ENCODE measurements around the gene UPK3BL2.
"Not testable (repeated sequence)": the region's sequence is repeated elsewhere in the genome, so short reads cannot be mapped to it uniquely, and the experiment has no call there.

The UPK3BL2 gene
- long read RNA-seq = 0 reads

DNA sequence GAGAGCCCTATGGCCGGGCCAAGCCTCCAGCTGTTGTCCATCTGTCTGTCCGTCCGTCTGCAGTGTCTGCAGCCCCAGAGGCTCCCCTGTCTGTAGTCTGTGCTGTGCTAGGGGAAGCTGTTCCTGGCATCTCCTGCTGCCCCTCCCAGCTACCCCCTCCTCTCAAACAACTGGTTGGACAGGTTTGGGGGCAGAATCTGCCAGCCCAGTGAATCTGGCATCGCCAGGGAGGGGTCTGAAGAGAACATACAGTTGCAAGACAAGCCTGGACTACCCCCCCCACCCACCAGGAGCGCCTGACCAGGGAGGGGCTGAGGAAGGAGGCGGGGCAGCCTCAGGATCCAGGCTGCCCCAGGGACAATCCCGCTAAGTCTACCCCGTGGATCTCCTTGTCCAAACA is at the start of gene UPK3BL2:
Gene UPK3BL2, minus strand, starts transcription at position 101 of the 400 bp plus-strand sequence. Its CDS starts 60 bp downstream, at position 41.
- H3K27ac ChIP-seq (replicated peaks); DNase-seq (ENCODE audit: low read depth in 1 of 2, low spot score in 1 of 2); H3K4me3 ChIP-seq (replicated peaks; ENCODE audit: insufficient read depth, low read length); H3K27me3 ChIP-seq (ENCODE audit: insufficient read depth, poor library complexity, severe bottlenecking): not testable (repeated sequence)

- not testable (repeated sequence) for H3K27me3 ChIP-seq (ENCODE audit: insufficient read depth, poor library complexity, severe bottlenecking); DNase-seq (ENCODE audit: low read depth in 1 of 2, low spot score in 1 of 2); H3K27ac ChIP-seq (replicated peaks); H3K4me3 ChIP-seq (replicated peaks; ENCODE audit: insufficient read depth, low read length)
Measured at GRCh38 chr7:102592477-102593019, 49.1 kb upstream of the UPK3BL2 start.

GRCh38 chr7:102589857-102590256 is 46.4 kb upstream of the UPK3BL2 start:
- H3K27ac ChIP-seq (replicated peaks); H3K27me3 ChIP-seq (ENCODE audit: insufficient read depth, poor library complexity, severe bottlenecking); H3K4me3 ChIP-seq (replicated peaks; ENCODE audit: insufficient read depth, low read length); DNase-seq (ENCODE audit: low read depth in 1 of 2, low spot score in 1 of 2): not testable (repeated sequence)

DNA sequence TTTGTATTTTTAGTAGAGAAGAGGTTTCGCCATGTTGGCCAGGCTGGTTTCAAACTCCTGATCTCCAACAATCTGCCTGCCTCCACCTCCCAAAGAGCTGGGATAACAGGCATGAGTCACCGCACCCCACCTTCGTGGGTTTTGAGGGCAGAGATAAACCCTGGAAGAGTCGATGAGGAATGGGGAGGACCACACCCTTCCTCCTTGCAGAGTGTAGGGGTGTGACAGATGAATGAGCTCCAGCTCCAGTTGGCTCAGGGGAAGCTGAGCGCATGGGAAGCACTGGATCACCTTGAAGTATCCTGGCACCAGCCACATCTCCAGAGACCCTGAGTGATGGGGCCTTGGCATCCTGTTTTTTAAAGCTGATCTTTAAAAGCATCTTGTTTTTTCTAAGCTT is 40.0 kb upstream of the UPK3BL2 start:
- H3K4me3 ChIP-seq (replicated peaks; ENCODE audit: insufficient read depth, low read length); H3K27me3 ChIP-seq (ENCODE audit: insufficient read depth, poor library complexity, severe bottlenecking); DNase-seq (ENCODE audit: low read depth in 1 of 2, low spot score in 1 of 2); H3K27ac ChIP-seq (replicated peaks): not testable (repeated sequence)

- not testable (repeated sequence) for H3K27ac ChIP-seq (replicated peaks); H3K4me3 ChIP-seq (replicated peaks; ENCODE audit: insufficient read depth, low read length); H3K27me3 ChIP-seq (ENCODE audit: insufficient read depth, poor library complexity, severe bottlenecking); DNase-seq (ENCODE audit: low read depth in 1 of 2, low spot score in 1 of 2)
Measured at GRCh38 chr7:102581722-102582121, 38.2 kb upstream of the UPK3BL2 start.

- H3K27ac ChIP-seq (replicated peaks); H3K27me3 ChIP-seq (ENCODE audit: insufficient read depth, poor library complexity, severe bottlenecking); DNase-seq (ENCODE audit: low read depth in 1 of 2, low spot score in 1 of 2); H3K4me3 ChIP-seq (replicated peaks; ENCODE audit: insufficient read depth, low read length): not testable (repeated sequence)
Measured at GRCh38 chr7:102578486-102578885, 35.0 kb upstream of the UPK3BL2 start.

GRCh38 chr7:102577315-102578240 is 34.1 kb upstream of the UPK3BL2 start:
- not testable (repeated sequence) for H3K27me3 ChIP-seq (ENCODE audit: insufficient read depth, poor library complexity, severe bottlenecking); H3K27ac ChIP-seq (replicated peaks); H3K4me3 ChIP-seq (replicated peaks; ENCODE audit: insufficient read depth, low read length); DNase-seq (ENCODE audit: low read depth in 1 of 2, low spot score in 1 of 2)

GRCh38 chr7:102576363-102576762 is 32.9 kb upstream of the UPK3BL2 start:
- H3K4me3 ChIP-seq (replicated peaks; ENCODE audit: insufficient read depth, low read length); H3K27me3 ChIP-seq (ENCODE audit: insufficient read depth, poor library complexity, severe bottlenecking); H3K27ac ChIP-seq (replicated peaks); DNase-seq (ENCODE audit: low read depth in 1 of 2, low spot score in 1 of 2): not testable (repeated sequence)

- H3K27ac ChIP-seq (replicated peaks); H3K27me3 ChIP-seq (ENCODE audit: insufficient read depth, poor library complexity, severe bottlenecking); DNase-seq (ENCODE audit: low read depth in 1 of 2, low spot score in 1 of 2); H3K4me3 ChIP-seq (replicated peaks; ENCODE audit: insufficient read depth, low read length): not testable (repeated sequence)
Measured at GRCh38 chr7:102574607-102575006, 31.1 kb upstream of the UPK3BL2 start.

GRCh38 chr7:102572261-102573239 is 29.1 kb upstream of the UPK3BL2 start, which contains the start of gene POLR2J3:
TSS of gene POLR2J3 (minus strand) at chr7:102572583. CDS start at chr7:102572521, 62 bp downstream.
- DNase-seq (ENCODE audit: low read depth in 1 of 2, low spot score in 1 of 2) = peak; percentile 43 to 93
- Histone ChIP-seq H3K27ac (replicated peaks) (peak within 1 kb of the TSS; percentile 88), H3K4me3 (replicated peaks; ENCODE audit: insufficient read depth, low read length) (peak within 1 kb of the TSS; percentile 65)
- H3K27me3 ChIP-seq (ENCODE audit: insufficient read depth, poor library complexity, severe bottlenecking) = not testable (repeated sequence)
- TF ChIP-seq GABPA (IDR thresholded peaks at IDR 0.05; ENCODE audit: low read depth) = peak; percentile 53; the same call in 1 of the 2 replicates
- TF ChIP-seq POLR2AphosphoS5 (IDR thresholded peaks at IDR 0.05; ENCODE audit: low read depth) = peak; percentile 36; the same call in 1 of the 2 replicates
- TF ChIP-seq, protein P1, sequence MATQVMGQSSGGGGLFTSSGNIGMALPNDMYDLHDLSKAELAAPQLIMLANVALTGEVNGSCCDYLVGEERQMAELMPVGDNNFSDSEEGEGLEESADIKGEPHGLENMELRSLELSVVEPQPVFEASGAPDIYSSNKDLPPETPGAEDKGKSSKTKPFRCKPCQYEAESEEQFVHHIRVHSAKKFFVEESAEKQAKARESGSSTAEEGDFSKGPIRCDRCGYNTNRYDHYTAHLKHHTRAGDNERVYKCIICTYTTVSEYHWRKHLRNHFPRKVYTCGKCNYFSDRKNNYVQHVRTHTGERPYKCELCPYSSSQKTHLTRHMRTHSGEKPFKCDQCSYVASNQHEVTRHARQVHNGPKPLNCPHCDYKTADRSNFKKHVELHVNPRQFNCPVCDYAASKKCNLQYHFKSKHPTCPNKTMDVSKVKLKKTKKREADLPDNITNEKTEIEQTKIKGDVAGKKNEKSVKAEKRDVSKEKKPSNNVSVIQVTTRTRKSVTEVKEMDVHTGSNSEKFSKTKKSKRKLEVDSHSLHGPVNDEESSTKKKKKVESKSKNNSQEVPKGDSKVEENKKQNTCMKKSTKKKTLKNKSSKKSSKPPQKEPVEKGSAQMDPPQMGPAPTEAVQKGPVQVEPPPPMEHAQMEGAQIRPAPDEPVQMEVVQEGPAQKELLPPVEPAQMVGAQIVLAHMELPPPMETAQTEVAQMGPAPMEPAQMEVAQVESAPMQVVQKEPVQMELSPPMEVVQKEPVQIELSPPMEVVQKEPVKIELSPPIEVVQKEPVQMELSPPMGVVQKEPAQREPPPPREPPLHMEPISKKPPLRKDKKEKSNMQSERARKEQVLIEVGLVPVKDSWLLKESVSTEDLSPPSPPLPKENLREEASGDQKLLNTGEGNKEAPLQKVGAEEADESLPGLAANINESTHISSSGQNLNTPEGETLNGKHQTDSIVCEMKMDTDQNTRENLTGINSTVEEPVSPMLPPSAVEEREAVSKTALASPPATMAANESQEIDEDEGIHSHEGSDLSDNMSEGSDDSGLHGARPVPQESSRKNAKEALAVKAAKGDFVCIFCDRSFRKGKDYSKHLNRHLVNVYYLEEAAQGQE (IDR thresholded peaks at IDR 0.05; ENCODE audit: insufficient replicate concordance, low read depth) = peak; percentile 30

DNA sequence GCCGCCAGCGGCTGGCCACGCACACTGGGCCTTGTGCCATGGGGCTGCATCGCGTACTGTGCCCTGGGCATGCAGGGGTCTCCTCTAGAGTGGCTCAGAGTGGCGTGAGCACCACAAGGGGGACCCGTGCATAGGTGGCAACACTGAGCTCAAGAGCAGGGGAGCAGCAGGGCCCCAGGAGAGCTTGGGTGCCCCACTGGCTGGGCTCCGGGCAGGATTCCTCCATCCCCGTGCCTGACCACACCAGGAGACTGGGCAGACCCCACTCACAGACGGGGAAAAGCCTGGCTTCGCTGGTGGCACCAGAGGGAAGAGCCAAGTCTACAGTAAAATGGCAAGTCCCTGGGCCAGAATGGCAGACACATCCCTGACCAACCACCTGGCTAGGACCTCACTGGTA is 25.1 kb upstream of the UPK3BL2 start:
- H3K4me3 ChIP-seq (replicated peaks; ENCODE audit: insufficient read depth, low read length); H3K27me3 ChIP-seq (ENCODE audit: insufficient read depth, poor library complexity, severe bottlenecking); H3K27ac ChIP-seq (replicated peaks); DNase-seq (ENCODE audit: low read depth in 1 of 2, low spot score in 1 of 2): not testable (repeated sequence)

Data from HL-60 (cell line).